ENCODE results near the gene BOK. TPM values are rescaled to one million over a fixed set of nuclear protein-coding genes. Genes with fewer than 3 reads are reported as not detected.

The BOK gene
- total RNA-seq, 1 experiment from 2014 or later: 41.5 TPM

GRCh38 chr2:241545523-241546473, 12.7 kb upstream of the BOK start:
- H2AFZ ChIP-seq (ENCODE audit: low read depth, low read length, poor library complexity, severe bottlenecking): no peak overlapping the region
- intact Hi-C loops (cut with micrococcal nuclease): loop anchor here (5.0 kb wide), 1 partner anchor 187 kb away; the partner anchor contains the start of gene D2HGDH

More at GRCh38 chr2:241545523-241546473, 12.7 kb upstream of the BOK start:
- H3K27ac ChIP-seq (ENCODE audit: low read depth, low read length): no peak overlapping the region
- H3K9ac ChIP-seq (ENCODE audit: low read length): no peak overlapping the region
- BruUV-seq (replicated peaks): no TSS peak
- POLR2A ChIA-PET: no interaction called here
- H3K9me3 ChIP-seq (ENCODE audit: control insufficient read depth in 1 of 2, insufficient read depth in 1 of 2, low read depth in 1 of 2, low read length in 2 of 2): no peaks in the 10 kb centered on the region
- no peaks in the 10 kb centered on the region for H3K79me2 ChIP-seq (ENCODE audit: insufficient read depth, low read length)
- ATAC-seq (no peak), DNase-seq (ENCODE audit: low read depth, low spot score) (no peak)
- RAD21 ChIA-PET (ENCODE audit: low non-redundant PET in 1 of 2, low total read pairs in 2 of 2, uncharacterized antibody in 2 of 2, unreplicated experiment in 2 of 2): no interaction called here
- H3K9me2 ChIP-seq (ENCODE audit: insufficient read depth): no peaks in the 10 kb centered on the region
- no peak overlapping the region for H3K4me2 ChIP-seq (ENCODE audit: low read length)
- CTCF ChIA-PET: no interaction called here
- H3K27me3 ChIP-seq (ENCODE audit: insufficient read depth, low read length): no peaks in the 10 kb centered on the region
- H3K4me1 ChIP-seq (ENCODE audit: control insufficient read depth in 1 of 2, insufficient read depth in 2 of 2, low read length in 2 of 2): peaks cover 11 to 39% of the 10 kb centered on the region in 2 experiments
- H4K20me1 ChIP-seq (ENCODE audit: insufficient read depth): no peaks in the 10 kb centered on the region
- no peak overlapping the region for H3K4me3 ChIP-seq (replicated peaks in 1 of 2; ENCODE audit: low read depth in 1 of 2, low read length in 2 of 2)
- TF ChIP-seq YY1 (IDR thresholded peaks at IDR 0.05; ENCODE audit: extremely low read depth, insufficient replicate concordance, low read depth, low read length) (no peak), ELF1 (IDR thresholded peaks at IDR 0.05; ENCODE audit: borderline replicate concordance, low read depth) (no peak), MAX (IDR thresholded peaks at IDR 0.05) (no peak), FOSL1 (IDR thresholded peaks at IDR 0.05; ENCODE audit: low read depth) (no peak), SP1 (IDR thresholded peaks at IDR 0.05; ENCODE audit: low read depth) (no peak), POLR2AphosphoS5 (IDR thresholded peaks at IDR 0.05; ENCODE audit: low read depth, low read length) (no peak), RAD21 (IDR thresholded peaks at IDR 0.05; ENCODE audit: low read depth) (no peak), EZH2phosphoT487 (IDR thresholded peaks at IDR 0.05; ENCODE audit: borderline replicate concordance) (no peak), EZH2 (IDR thresholded peaks at IDR 0.05) (no peak), SRF (IDR thresholded peaks at IDR 0.05; ENCODE audit: low read depth) (no peak)
- TF ChIP-seq, protein P1, sequence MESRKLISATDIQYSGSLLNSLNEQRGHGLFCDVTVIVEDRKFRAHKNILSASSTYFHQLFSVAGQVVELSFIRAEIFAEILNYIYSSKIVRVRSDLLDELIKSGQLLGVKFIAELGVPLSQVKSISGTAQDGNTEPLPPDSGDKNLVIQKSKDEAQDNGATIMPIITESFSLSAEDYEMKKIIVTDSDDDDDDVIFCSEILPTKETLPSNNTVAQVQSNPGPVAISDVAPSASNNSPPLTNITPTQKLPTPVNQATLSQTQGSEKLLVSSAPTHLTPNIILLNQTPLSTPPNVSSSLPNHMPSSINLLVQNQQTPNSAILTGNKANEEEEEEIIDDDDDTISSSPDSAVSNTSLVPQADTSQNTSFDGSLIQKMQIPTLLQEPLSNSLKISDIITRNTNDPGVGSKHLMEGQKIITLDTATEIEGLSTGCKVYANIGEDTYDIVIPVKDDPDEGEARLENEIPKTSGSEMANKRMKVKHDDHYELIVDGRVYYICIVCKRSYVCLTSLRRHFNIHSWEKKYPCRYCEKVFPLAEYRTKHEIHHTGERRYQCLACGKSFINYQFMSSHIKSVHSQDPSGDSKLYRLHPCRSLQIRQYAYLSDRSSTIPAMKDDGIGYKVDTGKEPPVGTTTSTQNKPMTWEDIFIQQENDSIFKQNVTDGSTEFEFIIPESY (IDR thresholded peaks at IDR 0.05; ENCODE audit: extremely low read depth, insufficient replicate concordance, low read length): no peak
- TF ChIP-seq, protein P2, sequence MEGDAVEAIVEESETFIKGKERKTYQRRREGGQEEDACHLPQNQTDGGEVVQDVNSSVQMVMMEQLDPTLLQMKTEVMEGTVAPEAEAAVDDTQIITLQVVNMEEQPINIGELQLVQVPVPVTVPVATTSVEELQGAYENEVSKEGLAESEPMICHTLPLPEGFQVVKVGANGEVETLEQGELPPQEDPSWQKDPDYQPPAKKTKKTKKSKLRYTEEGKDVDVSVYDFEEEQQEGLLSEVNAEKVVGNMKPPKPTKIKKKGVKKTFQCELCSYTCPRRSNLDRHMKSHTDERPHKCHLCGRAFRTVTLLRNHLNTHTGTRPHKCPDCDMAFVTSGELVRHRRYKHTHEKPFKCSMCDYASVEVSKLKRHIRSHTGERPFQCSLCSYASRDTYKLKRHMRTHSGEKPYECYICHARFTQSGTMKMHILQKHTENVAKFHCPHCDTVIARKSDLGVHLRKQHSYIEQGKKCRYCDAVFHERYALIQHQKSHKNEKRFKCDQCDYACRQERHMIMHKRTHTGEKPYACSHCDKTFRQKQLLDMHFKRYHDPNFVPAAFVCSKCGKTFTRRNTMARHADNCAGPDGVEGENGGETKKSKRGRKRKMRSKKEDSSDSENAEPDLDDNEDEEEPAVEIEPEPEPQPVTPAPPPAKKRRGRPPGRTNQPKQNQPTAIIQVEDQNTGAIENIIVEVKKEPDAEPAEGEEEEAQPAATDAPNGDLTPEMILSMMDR (IDR thresholded peaks at IDR 0.05 in 2 of 3, conservative IDR thresholded peaks at IDR 0.05 in 1 of 3; ENCODE audit: borderline replicate concordance in 1 of 3, insufficient read depth in 1 of 3, low read depth in 2 of 3, low read length in 2 of 3): no peak
- no peaks in the 10 kb centered on the region for H3K36me3 ChIP-seq (ENCODE audit: control insufficient read depth in 1 of 2, insufficient read depth in 2 of 2, low read length in 2 of 2)

Measured in HCT116 (cell line).